HEK293 (cell line): ENCODE measurements around the gene MESD.

Source experiments
- SP2 ChIP-seq: fragments of 450-650 bp; formaldehyde crosslinking; IDR thresholded peaks from 2 replicates; pipeline ENCODE4 v1.5.1; 2016; ENCODE audit warnings: missing biosample characterization, missing genetic modification characterization
- ZBTB44 ChIP-seq: fragments of 450-650 bp; IDR thresholded peaks from 2 replicates; pipeline ENCODE4 v1.5.1; 2018; ENCODE audit warnings: missing biosample characterization, mild to moderate bottlenecking, missing genetic modification characterization
- ZFP37 ChIP-seq: fragments of 450-650 bp; formaldehyde crosslinking; IDR thresholded peaks from 2 replicates; pipeline ENCODE4 v1.5.1; 2016; ENCODE audit warnings: missing biosample characterization, missing genetic modification characterization
- ZFP69B ChIP-seq: fragments of 450-650 bp; formaldehyde crosslinking; IDR thresholded peaks from 2 replicates; pipeline ENCODE4 v1.5.1; 2016; ENCODE audit warnings: missing biosample characterization, missing genetic modification characterization
- ZNF114 ChIP-seq: fragments of 450-650 bp; formaldehyde crosslinking; IDR thresholded peaks from 2 replicates; pipeline ENCODE4 v1.5.0; 2017; ENCODE audit warnings: missing biosample characterization, missing genetic modification characterization
- ZNF18 ChIP-seq: fragments of 450-650 bp; formaldehyde crosslinking; IDR thresholded peaks from 2 replicates; pipeline ENCODE4 v1.5.1; 2016; ENCODE audit warnings: missing biosample characterization, missing genetic modification characterization
- ZNF23 ChIP-seq: fragments of 450-650 bp; formaldehyde crosslinking; IDR thresholded peaks from 2 replicates; pipeline ENCODE4 v1.5.1; 2016; ENCODE audit warnings: missing biosample characterization, missing genetic modification characterization, borderline replicate concordance
- ZNF324 ChIP-seq: fragments of 450-650 bp; formaldehyde crosslinking; IDR thresholded peaks from 2 replicates; pipeline ENCODE4 v1.5.1; 2016; ENCODE audit warnings: missing biosample characterization, missing genetic modification characterization
- ZNF560 ChIP-seq: fragments of 450-650 bp; formaldehyde crosslinking; IDR thresholded peaks from 2 replicates; pipeline ENCODE4 v1.5.1; 2017; ENCODE audit warnings: missing biosample characterization, missing genetic modification characterization, borderline replicate concordance
- ZNF624 ChIP-seq: fragments of 450-650 bp; formaldehyde crosslinking; IDR thresholded peaks from 2 replicates; pipeline ENCODE4 v1.5.1; 2017; ENCODE audit warnings: missing biosample characterization, missing genetic modification characterization
- TF ChIP-seq, protein P1 (sequence below): fragments of 450-650 bp; formaldehyde crosslinking; IDR thresholded peaks from 2 replicates; pipeline ENCODE4 v1.5.1; 2016; ENCODE audit warnings: missing biosample characterization, missing genetic modification characterization
- TF ChIP-seq, protein P2 (sequence below): fragments of 450-650 bp; formaldehyde crosslinking; IDR thresholded peaks from 2 replicates; pipeline ENCODE4 v1.5.1; 2016; ENCODE audit warnings: missing biosample characterization, missing genetic modification characterization

DNA sequence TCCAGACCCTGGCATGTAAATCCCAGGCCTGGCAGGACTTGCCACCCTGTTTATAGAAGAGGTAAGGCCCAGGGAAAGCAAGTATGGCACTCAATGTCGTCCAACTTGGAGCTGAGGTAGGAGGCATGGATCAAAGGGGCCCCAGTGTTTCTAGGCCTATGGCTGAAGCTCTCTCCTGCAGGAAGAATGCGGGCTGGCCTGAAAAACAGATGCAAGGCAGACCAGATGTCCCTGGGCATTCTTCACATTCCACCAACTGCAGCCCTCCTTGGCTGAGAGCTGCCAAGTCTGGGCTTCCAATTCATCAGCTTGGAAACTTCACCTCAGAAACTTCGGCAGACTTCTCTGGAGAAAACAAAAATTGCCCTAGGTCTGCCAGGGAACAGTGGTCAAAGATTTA is 22.2 kb downstream of the MESD start:
- TF ChIP-seq ZNF560 (tag by site-specific recombination) (no peak), ZNF324 (tag by site-specific recombination) (no peak), ZFP37 (tag by site-specific recombination) (no peak), ZNF23 (no peak), ZNF18 (no peak), ZBTB44 (tag by site-specific recombination) (no peak), SP2 (no peak), ZFP69B (tag by site-specific recombination) (no peak), ZNF624 (no peak), ZNF114 (tag by site-specific recombination) (no peak)
- TF ChIP-seq, protein P1, sequence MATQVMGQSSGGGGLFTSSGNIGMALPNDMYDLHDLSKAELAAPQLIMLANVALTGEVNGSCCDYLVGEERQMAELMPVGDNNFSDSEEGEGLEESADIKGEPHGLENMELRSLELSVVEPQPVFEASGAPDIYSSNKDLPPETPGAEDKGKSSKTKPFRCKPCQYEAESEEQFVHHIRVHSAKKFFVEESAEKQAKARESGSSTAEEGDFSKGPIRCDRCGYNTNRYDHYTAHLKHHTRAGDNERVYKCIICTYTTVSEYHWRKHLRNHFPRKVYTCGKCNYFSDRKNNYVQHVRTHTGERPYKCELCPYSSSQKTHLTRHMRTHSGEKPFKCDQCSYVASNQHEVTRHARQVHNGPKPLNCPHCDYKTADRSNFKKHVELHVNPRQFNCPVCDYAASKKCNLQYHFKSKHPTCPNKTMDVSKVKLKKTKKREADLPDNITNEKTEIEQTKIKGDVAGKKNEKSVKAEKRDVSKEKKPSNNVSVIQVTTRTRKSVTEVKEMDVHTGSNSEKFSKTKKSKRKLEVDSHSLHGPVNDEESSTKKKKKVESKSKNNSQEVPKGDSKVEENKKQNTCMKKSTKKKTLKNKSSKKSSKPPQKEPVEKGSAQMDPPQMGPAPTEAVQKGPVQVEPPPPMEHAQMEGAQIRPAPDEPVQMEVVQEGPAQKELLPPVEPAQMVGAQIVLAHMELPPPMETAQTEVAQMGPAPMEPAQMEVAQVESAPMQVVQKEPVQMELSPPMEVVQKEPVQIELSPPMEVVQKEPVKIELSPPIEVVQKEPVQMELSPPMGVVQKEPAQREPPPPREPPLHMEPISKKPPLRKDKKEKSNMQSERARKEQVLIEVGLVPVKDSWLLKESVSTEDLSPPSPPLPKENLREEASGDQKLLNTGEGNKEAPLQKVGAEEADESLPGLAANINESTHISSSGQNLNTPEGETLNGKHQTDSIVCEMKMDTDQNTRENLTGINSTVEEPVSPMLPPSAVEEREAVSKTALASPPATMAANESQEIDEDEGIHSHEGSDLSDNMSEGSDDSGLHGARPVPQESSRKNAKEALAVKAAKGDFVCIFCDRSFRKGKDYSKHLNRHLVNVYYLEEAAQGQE (tag by site-specific recombination): no peak
- TF ChIP-seq, protein P2, sequence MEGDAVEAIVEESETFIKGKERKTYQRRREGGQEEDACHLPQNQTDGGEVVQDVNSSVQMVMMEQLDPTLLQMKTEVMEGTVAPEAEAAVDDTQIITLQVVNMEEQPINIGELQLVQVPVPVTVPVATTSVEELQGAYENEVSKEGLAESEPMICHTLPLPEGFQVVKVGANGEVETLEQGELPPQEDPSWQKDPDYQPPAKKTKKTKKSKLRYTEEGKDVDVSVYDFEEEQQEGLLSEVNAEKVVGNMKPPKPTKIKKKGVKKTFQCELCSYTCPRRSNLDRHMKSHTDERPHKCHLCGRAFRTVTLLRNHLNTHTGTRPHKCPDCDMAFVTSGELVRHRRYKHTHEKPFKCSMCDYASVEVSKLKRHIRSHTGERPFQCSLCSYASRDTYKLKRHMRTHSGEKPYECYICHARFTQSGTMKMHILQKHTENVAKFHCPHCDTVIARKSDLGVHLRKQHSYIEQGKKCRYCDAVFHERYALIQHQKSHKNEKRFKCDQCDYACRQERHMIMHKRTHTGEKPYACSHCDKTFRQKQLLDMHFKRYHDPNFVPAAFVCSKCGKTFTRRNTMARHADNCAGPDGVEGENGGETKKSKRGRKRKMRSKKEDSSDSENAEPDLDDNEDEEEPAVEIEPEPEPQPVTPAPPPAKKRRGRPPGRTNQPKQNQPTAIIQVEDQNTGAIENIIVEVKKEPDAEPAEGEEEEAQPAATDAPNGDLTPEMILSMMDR (tag by site-specific recombination): no peak
